ENCODE data around the gene CD82. TPM values are rescaled to one million over a fixed set of nuclear protein-coding genes. Genes with fewer than 3 reads are reported as not detected.

The CD82 gene
- 544 TPM for polyA plus RNA-seq

GRCh38 chr11:44565211-44565952 lies at the start of gene CD82:
CD82 (plus strand) TSS chr11:44565663; CDS start chr11:44594663, 29,000 bp downstream.
- H3K4me1 Mint-ChIP-seq = peaks cover 34 to 48% (median 43%) of the 10 kb centered on the region in 3 donors
- no peaks in the 10 kb centered on the region for H3K27me3 Mint-ChIP-seq
- H3K4me3 Mint-ChIP-seq = peak within 1 kb of the TSS; percentile 94 to 98 (median 96)
- peak within 1 kb of the TSS; percentile 90 to 99 (median 91) for H3K27ac Mint-ChIP-seq
- H3K9me3 Mint-ChIP-seq = no peaks in the 10 kb centered on the region
- peaks cover 4% of the 10 kb centered on the region for H3K36me3 Mint-ChIP-seq

- Mint-ChIP-seq H3K9me3 (no peaks in the 10 kb centered on the region), H3K4me3 (no peak overlapping the region)
Measured at GRCh38 chr11:44516688-44517507, 48.6 kb upstream of the CD82 start.

GRCh38 chr11:44517541-44517940 lies 47.9 kb upstream of the CD82 start:
- Mint-ChIP-seq H3K36me3 (no peaks in the 10 kb centered on the region), H3K9me3 (no peaks in the 10 kb centered on the region), H3K27ac (no peak overlapping the region), H3K4me1 (peaks cover 0 to 2% (median 0%) of the 10 kb centered on the region in 3 donors), H3K27me3 (peaks cover 13% of the 10 kb centered on the region), H3K4me3 (no peak overlapping the region)

More at GRCh38 chr11:44516688-44517507, 48.6 kb upstream of the CD82 start:
- no peaks in the 10 kb centered on the region for H3K36me3 Mint-ChIP-seq
- H3K4me1 Mint-ChIP-seq = peaks cover 0 to 2% (median 0%) of the 10 kb centered on the region in 3 donors
- peaks cover 15% of the 10 kb centered on the region for H3K27me3 Mint-ChIP-seq
- peak overlapping the region in 1 of 3 donors; percentile 16 for H3K27ac Mint-ChIP-seq

GRCh38 chr11:44518968-44519550 lies 46.4 kb upstream of the CD82 start:
- Mint-ChIP-seq H3K36me3 (no peaks in the 10 kb centered on the region), H3K4me1 (peaks cover 0 to 4% (median 4%) of the 10 kb centered on the region in 3 donors), H3K27me3 (peaks cover 5% of the 10 kb centered on the region), H3K9me3 (no peaks in the 10 kb centered on the region), H3K4me3 (no peak overlapping the region), H3K27ac (no peak overlapping the region)

GRCh38 chr11:44519989-44520737 lies 45.3 kb upstream of the CD82 start:
- Mint-ChIP-seq H3K36me3 (no peaks in the 10 kb centered on the region), H3K27me3 (peaks cover 9% of the 10 kb centered on the region), H3K4me3 (no peak overlapping the region), H3K4me1 (peaks cover 0 to 4% (median 4%) of the 10 kb centered on the region in 3 donors), H3K27ac (no peak overlapping the region), H3K9me3 (no peaks in the 10 kb centered on the region)

- Mint-ChIP-seq H3K27ac (peak overlapping the region in 1 of 3 donors; percentile 71), H3K4me1 (peaks cover 0 to 4% (median 4%) of the 10 kb centered on the region in 3 donors), H3K4me3 (no peak overlapping the region), H3K27me3 (peaks cover 15% of the 10 kb centered on the region), H3K36me3 (no peaks in the 10 kb centered on the region), H3K9me3 (no peaks in the 10 kb centered on the region)
Measured at GRCh38 chr11:44521148-44521547, 44.3 kb upstream of the CD82 start.

- Mint-ChIP-seq H3K9me3 (no peaks in the 10 kb centered on the region), H3K27me3 (peaks cover 15% of the 10 kb centered on the region), H3K4me1 (peaks cover 0 to 4% (median 4%) of the 10 kb centered on the region in 3 donors), H3K27ac (no peak overlapping the region), H3K4me3 (no peak overlapping the region), H3K36me3 (no peaks in the 10 kb centered on the region)
Measured at GRCh38 chr11:44522294-44522693, 43.2 kb upstream of the CD82 start.

GRCh38 chr11:44524346-44524745 lies 41.1 kb upstream of the CD82 start:
- Mint-ChIP-seq H3K36me3 (no peaks in the 10 kb centered on the region), H3K27me3 (peaks cover 17% of the 10 kb centered on the region)

GRCh38 chr11:44524751-44525201 lies 40.7 kb upstream of the CD82 start:
- Mint-ChIP-seq H3K9me3 (no peaks in the 10 kb centered on the region), H3K36me3 (no peaks in the 10 kb centered on the region), H3K4me1 (peaks cover 0 to 4% (median 4%) of the 10 kb centered on the region in 3 donors), H3K27ac (no peak overlapping the region), H3K4me3 (no peak overlapping the region), H3K27me3 (peaks cover 15% of the 10 kb centered on the region)

More at GRCh38 chr11:44524346-44524745, 41.1 kb upstream of the CD82 start:
- peaks cover 0 to 4% (median 4%) of the 10 kb centered on the region in 3 donors for H3K4me1 Mint-ChIP-seq
- H3K27ac Mint-ChIP-seq = no peak overlapping the region
- H3K4me3 Mint-ChIP-seq = no peak overlapping the region
- H3K9me3 Mint-ChIP-seq = no peaks in the 10 kb centered on the region

- no peak overlapping the region for H3K4me3 Mint-ChIP-seq
- no peaks in the 10 kb centered on the region for H3K36me3 Mint-ChIP-seq
- H3K4me1 Mint-ChIP-seq = peaks cover 0 to 4% (median 4%) of the 10 kb centered on the region in 3 donors
- H3K27me3 Mint-ChIP-seq = peaks cover 19% of the 10 kb centered on the region
- peak overlapping the region in 2 of 3 donors; percentile 45 to 59 for H3K27ac Mint-ChIP-seq
- H3K9me3 Mint-ChIP-seq = no peaks in the 10 kb centered on the region
Measured at GRCh38 chr11:44525473-44526252, 39.8 kb upstream of the CD82 start.

GRCh38 chr11:44526438-44526837 lies 39.0 kb upstream of the CD82 start:
- Mint-ChIP-seq H3K4me1 (peaks cover 0 to 7% (median 4%) of the 10 kb centered on the region in 3 donors), H3K27me3 (peaks cover 20% of the 10 kb centered on the region), H3K36me3 (no peaks in the 10 kb centered on the region), H3K9me3 (no peaks in the 10 kb centered on the region), H3K27ac (no peak overlapping the region), H3K4me3 (no peak overlapping the region)

- peaks cover 0 to 8% (median 4%) of the 10 kb centered on the region in 3 donors for H3K4me1 Mint-ChIP-seq
- H3K9me3 Mint-ChIP-seq = no peaks in the 10 kb centered on the region
- H3K4me3 Mint-ChIP-seq = no peak overlapping the region
- no peaks in the 10 kb centered on the region for H3K36me3 Mint-ChIP-seq
- H3K27ac Mint-ChIP-seq = peak overlapping the region in 1 of 3 donors; percentile 54
- H3K27me3 Mint-ChIP-seq = peaks cover 21% of the 10 kb centered on the region
Measured at GRCh38 chr11:44527476-44527875, 38.0 kb upstream of the CD82 start.

- H3K36me3 Mint-ChIP-seq = no peaks in the 10 kb centered on the region
- H3K27me3 Mint-ChIP-seq = peaks cover 21% of the 10 kb centered on the region
- no peak overlapping the region for H3K4me3 Mint-ChIP-seq
- no peaks in the 10 kb centered on the region for H3K9me3 Mint-ChIP-seq
- no peak overlapping the region for H3K27ac Mint-ChIP-seq
- peaks cover 0 to 9% (median 8%) of the 10 kb centered on the region in 3 donors for H3K4me1 Mint-ChIP-seq
Measured at GRCh38 chr11:44528103-44528502, 37.4 kb upstream of the CD82 start.

- no peaks in the 10 kb centered on the region for H3K36me3 Mint-ChIP-seq
- no peaks in the 10 kb centered on the region for H3K9me3 Mint-ChIP-seq
- peaks cover 0 to 7% (median 7%) of the 10 kb centered on the region in 3 donors for H3K4me1 Mint-ChIP-seq
- peaks cover 21% of the 10 kb centered on the region for H3K27me3 Mint-ChIP-seq
- no peak overlapping the region for H3K4me3 Mint-ChIP-seq
- H3K27ac Mint-ChIP-seq = no peak overlapping the region
Measured at GRCh38 chr11:44528581-44528980, 36.9 kb upstream of the CD82 start.

Data from IgD-negative memory B cell (primary cell).